Calu3 (cell line): ENCODE data around the gene OTOP2. TPM values are rescaled to one million over a fixed set of nuclear protein-coding genes. Genes with fewer than 3 reads are reported as not detected.
"Not testable (repeated sequence)": the region's sequence is repeated elsewhere in the genome, so short reads cannot be mapped to it uniquely, and the experiment has no call there.

Experiments
- BruUV-seq: library from RNA; stranded (reverse); fragments of 400-500 nt; replicated peaks from 2 replicates; lab custom pipeline; 2021; lab: Mats Ljungman, UMichigan
- CTCF ChIA-PET: fragments of 300-600 bp; sonication (Branson Sonifier 250); formaldehyde crosslinking; loops from one replicate; lab custom pipeline; 2022; ENCODE audit warnings: antibody characterized with exemption; lab: Charles Lee
- DNase-seq: peaks from one replicate; pipeline ENCODE4 v3.0.0; 2022
- H3K27ac Mint-ChIP-seq: one replicate; pipeline ENCODE4 v1.8.0; 2022; ENCODE audit warnings: mixed read lengths; ENCODE audit not compliant: unreplicated experiment
- H3K27me3 Mint-ChIP-seq: one replicate; pipeline ENCODE4 v1.8.0; 2022; ENCODE audit warnings: mixed read lengths; ENCODE audit not compliant: unreplicated experiment
- H3K36me3 Mint-ChIP-seq: one replicate; pipeline ENCODE4 v1.8.0; 2022; ENCODE audit warnings: mild to moderate bottlenecking, moderate library complexity, mixed read lengths; ENCODE audit not compliant: insufficient read depth, unreplicated experiment
- H3K4me1 Mint-ChIP-seq: one replicate; pipeline ENCODE4 v1.8.0; 2022; ENCODE audit warnings: mild to moderate bottlenecking, low read depth, mixed read lengths; ENCODE audit not compliant: unreplicated experiment
- H3K4me3 Mint-ChIP-seq: one replicate; pipeline ENCODE4 v1.8.0; 2022; ENCODE audit warnings: mild to moderate bottlenecking, low read depth, moderate library complexity, mixed read lengths; ENCODE audit not compliant: unreplicated experiment
- H3K9me3 Mint-ChIP-seq: one replicate; pipeline ENCODE4 v1.8.0; 2022; ENCODE audit warnings: low read depth, mixed read lengths; ENCODE audit not compliant: unreplicated experiment
- CTCF ChIP-seq: fragments of 200-600 bp; IDR thresholded peaks from one replicate; pipeline ENCODE4 v1.8.0; 2022; ENCODE audit warnings: antibody characterized with exemption; ENCODE audit not compliant: unreplicated experiment
- intact Hi-C: fragments of 100-400 bp; cut with micrococcal nuclease; formaldehyde crosslinking; loops from one replicate; pipeline ENCODE4 v1.10.0; 2022; ENCODE audit not compliant: unreplicated experiment
- total RNA-seq: library from RNA; stranded (reverse); gene quantifications from 2 replicates; pipeline ENCODE4 v1.2.3, GENCODE V29; 2022

The OTOP2 gene
- total RNA-seq, 1 experiment from 2014 or later, result not detected

- TF ChIP-seq CTCF, result no peak
- H3K4me1 Mint-ChIP-seq, result peaks cover 12% of the 10 kb centered on the region
- no peak for DNase-seq
- CTCF ChIA-PET, result no interaction called here
- H3K4me3 Mint-ChIP-seq, result no peak overlapping the region
- no peaks in the 10 kb centered on the region for H3K36me3 Mint-ChIP-seq
- no TSS peak for BruUV-seq
- no peaks in the 10 kb centered on the region for H3K9me3 Mint-ChIP-seq
- intact Hi-C loops, result no loop called here
- no peak overlapping the region for H3K27ac Mint-ChIP-seq
- H3K27me3 Mint-ChIP-seq, result peaks cover 47% of the 10 kb centered on the region
Measured at GRCh38 chr17:74903671-74904070, 20.4 kb upstream of the OTOP2 start.

GRCh38 chr17:74904687-74905409 is 19.2 kb upstream of the OTOP2 start:
- BruUV-seq, result no TSS peak
- CTCF ChIA-PET, result no interaction called here
- no peak for TF ChIP-seq CTCF
- peaks cover 43% of the 10 kb centered on the region for H3K27me3 Mint-ChIP-seq
- H3K27ac Mint-ChIP-seq, result no peak overlapping the region
- H3K9me3 Mint-ChIP-seq, result no peaks in the 10 kb centered on the region
- intact Hi-C loops, result no loop called here
- DNase-seq, result no peak
- no peaks in the 10 kb centered on the region for H3K36me3 Mint-ChIP-seq
- H3K4me1 Mint-ChIP-seq, result peaks cover 21% of the 10 kb centered on the region
- no peak overlapping the region for H3K4me3 Mint-ChIP-seq

- peaks cover 21% of the 10 kb centered on the region for H3K4me1 Mint-ChIP-seq
- H3K36me3 Mint-ChIP-seq, H3K27ac Mint-ChIP-seq, BruUV-seq, DNase-seq, intact Hi-C loops, H3K9me3 Mint-ChIP-seq, H3K4me3 Mint-ChIP-seq: not testable (repeated sequence)
- H3K27me3 Mint-ChIP-seq, result peaks cover 28% of the 10 kb centered on the region
- CTCF ChIA-PET, result interaction anchor here (0.6 kb wide), 1 partner anchor 67 kb away, joined by 6 read pairs; no protein-coding TSS in a partner anchor
Measured at GRCh38 chr17:74906214-74906793, 17.8 kb upstream of the OTOP2 start.

GRCh38 chr17:74907012-74907411 is 17.1 kb upstream of the OTOP2 start:
- H3K27ac Mint-ChIP-seq, result no peak overlapping the region
- H3K36me3 Mint-ChIP-seq, result no peaks in the 10 kb centered on the region
- DNase-seq, result no peak
- intact Hi-C loops, result no loop called here
- H3K4me1 Mint-ChIP-seq, result peaks cover 21% of the 10 kb centered on the region
- H3K4me3 Mint-ChIP-seq, result no peak overlapping the region
- H3K9me3 Mint-ChIP-seq, result no peaks in the 10 kb centered on the region
- BruUV-seq, result no TSS peak
- no peak for TF ChIP-seq CTCF
- H3K27me3 Mint-ChIP-seq, result peaks cover 21% of the 10 kb centered on the region
- CTCF ChIA-PET, result no interaction called here

GRCh38 chr17:74909097-74909496 is 15.0 kb upstream of the OTOP2 start:
- BruUV-seq, result not testable (repeated sequence)

GRCh38 chr17:74911423-74911822 is 12.7 kb upstream of the OTOP2 start:
- BruUV-seq, intact Hi-C loops: not testable (repeated sequence)

More at GRCh38 chr17:74909097-74909496, 15.0 kb upstream of the OTOP2 start:
- DNase-seq, H3K4me3 Mint-ChIP-seq, intact Hi-C loops, H3K36me3 Mint-ChIP-seq, H3K9me3 Mint-ChIP-seq, CTCF ChIA-PET, H3K27ac Mint-ChIP-seq: not testable (repeated sequence)
- peaks cover 21% of the 10 kb centered on the region for H3K4me1 Mint-ChIP-seq
- peaks cover 20% of the 10 kb centered on the region for H3K27me3 Mint-ChIP-seq

More at GRCh38 chr17:74911423-74911822, 12.7 kb upstream of the OTOP2 start:
- DNase-seq, CTCF ChIA-PET, H3K27ac Mint-ChIP-seq, H3K36me3 Mint-ChIP-seq, H3K9me3 Mint-ChIP-seq, H3K4me3 Mint-ChIP-seq: not testable (repeated sequence)
- H3K27me3 Mint-ChIP-seq, result peaks cover 14% of the 10 kb centered on the region
- peaks cover 21% of the 10 kb centered on the region for H3K4me1 Mint-ChIP-seq
